ENCODE measurements around the gene PLLP. TPM values are rescaled to one million over a fixed set of nuclear protein-coding genes. Genes with fewer than 3 reads are reported as not detected.

Gene PLLP
- total RNA-seq, 1 donor from 2014 or later: 5.2 TPM

DNA sequence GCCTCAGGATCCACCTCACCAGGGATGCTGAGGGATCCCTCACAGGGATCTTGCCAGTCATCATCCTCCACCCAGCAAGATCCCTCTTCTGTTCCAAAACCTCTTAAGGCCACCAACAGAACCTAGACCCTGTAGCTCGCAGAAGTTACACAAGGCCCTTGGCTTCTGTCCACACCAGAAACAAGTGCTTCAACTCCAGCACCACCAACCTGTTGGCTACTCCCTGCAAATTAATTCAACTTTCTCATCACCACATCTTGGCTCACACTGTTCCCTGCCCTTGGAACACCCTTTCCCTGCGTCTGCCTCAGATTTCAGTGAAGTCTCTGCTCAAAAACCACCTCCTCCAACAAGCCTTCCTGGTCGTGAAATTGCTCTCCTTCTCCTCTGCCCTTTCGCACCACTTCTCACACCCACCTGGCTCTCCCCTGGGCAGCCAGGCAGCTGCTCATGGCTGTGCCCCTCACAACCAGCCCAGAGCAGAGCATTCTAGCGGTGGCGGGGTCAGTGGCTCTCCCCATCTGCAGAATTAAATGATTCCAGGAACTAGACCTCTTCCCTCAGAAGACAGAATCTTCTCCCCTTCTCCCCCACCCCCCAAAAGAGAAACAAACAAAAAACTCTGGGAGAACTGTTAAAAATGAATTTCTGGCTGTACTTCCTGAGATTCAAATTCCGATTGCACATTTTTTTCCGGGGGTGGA lies 1.8 kb downstream of the PLLP start:
- intact Hi-C loops (cut with micrococcal nuclease): no loop called here
- Histone ChIP-seq H3K27ac (replicated peaks) (peak overlapping the region; percentile 61), H3K9me3 (replicated peaks) (no peaks in the 10 kb centered on the region), H3K4me1 (peaks cover 14% of the 10 kb centered on the region), H3K4me3 (peak overlapping the region; percentile 75), H3K36me3 (no peaks in the 10 kb centered on the region), H3K27me3 (ENCODE audit: low read depth) (peaks cover 18% of the 10 kb centered on the region)
- TF ChIP-seq, protein P1, sequence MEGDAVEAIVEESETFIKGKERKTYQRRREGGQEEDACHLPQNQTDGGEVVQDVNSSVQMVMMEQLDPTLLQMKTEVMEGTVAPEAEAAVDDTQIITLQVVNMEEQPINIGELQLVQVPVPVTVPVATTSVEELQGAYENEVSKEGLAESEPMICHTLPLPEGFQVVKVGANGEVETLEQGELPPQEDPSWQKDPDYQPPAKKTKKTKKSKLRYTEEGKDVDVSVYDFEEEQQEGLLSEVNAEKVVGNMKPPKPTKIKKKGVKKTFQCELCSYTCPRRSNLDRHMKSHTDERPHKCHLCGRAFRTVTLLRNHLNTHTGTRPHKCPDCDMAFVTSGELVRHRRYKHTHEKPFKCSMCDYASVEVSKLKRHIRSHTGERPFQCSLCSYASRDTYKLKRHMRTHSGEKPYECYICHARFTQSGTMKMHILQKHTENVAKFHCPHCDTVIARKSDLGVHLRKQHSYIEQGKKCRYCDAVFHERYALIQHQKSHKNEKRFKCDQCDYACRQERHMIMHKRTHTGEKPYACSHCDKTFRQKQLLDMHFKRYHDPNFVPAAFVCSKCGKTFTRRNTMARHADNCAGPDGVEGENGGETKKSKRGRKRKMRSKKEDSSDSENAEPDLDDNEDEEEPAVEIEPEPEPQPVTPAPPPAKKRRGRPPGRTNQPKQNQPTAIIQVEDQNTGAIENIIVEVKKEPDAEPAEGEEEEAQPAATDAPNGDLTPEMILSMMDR (IDR thresholded peaks at IDR 0.05; ENCODE audit: borderline replicate concordance): no peak
- DNase-seq: no peak

DNA sequence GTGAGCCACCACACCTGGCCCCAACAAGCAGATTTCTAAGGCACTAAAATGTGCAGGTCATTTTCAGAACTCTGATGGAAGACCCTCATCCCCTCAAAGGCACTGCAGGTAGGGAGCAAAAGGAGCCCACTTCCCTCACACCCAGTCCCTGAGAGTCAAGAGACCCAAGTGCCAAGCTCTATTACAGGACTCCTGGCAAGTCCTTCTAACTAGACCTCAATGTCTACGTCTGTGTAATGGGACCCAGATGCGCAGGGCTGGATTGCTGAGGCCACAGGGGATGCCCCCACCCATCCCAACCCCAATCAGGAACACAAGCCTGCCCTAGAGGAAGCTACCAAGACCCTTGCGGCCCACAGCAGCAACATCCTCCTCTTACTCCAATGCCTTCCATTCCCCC lies 2.7 kb downstream of the PLLP start:
- Histone ChIP-seq H3K36me3 (no peaks in the 10 kb centered on the region), H3K9me3 (replicated peaks) (no peaks in the 10 kb centered on the region), H3K27ac (replicated peaks) (no peak overlapping the region), H3K4me1 (peaks cover 22% of the 10 kb centered on the region), H3K27me3 (ENCODE audit: low read depth) (peaks cover 18% of the 10 kb centered on the region), H3K4me3 (no peak overlapping the region)
- TF ChIP-seq, protein P1 (IDR thresholded peaks at IDR 0.05; ENCODE audit: borderline replicate concordance): no peak
- intact Hi-C loops (cut with micrococcal nuclease): no loop called here
- no peak for DNase-seq

DNA sequence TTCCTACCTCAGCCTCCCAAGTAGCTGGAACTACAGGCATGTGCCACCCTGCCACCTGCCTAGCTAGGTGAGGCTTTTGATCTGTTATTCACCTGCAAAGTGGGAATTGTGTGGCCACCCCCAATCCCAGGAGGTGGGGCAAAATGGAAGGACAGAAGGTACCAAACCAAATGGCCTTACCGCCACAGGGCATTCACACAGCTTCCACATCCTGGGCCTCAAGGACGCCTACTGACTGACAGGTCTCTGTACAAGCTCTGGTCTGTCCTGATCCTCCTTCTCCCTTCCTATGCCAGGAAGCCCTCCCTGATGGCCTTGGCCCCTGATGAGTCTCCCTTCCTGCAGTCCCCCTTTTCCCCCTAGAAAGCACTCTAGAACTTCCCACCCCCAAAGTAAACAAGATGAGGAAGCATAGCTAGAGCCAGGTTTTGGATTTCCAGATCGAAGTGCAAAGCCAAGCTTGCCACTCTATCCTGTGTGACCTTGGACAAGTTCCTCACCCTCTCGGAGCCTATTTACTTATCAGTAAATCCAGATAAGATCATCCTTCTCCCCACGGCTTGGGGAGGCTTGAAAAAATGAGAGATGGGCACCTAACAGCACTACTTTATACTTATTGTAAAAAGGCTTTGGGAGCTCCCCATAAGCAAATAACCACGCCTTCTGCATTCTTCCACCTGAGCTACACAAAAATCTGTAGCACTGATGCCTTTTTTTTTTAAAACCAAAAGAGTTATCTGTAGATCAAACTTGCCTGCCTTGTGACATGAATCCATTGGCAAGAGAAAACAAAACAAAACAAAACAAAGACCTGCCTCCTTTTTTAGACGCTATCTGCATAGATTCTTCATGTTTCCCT lies 4.5 kb downstream of the PLLP start:
- peaks cover 16% of the 10 kb centered on the region for H3K27me3 ChIP-seq (ENCODE audit: low read depth)
- H3K4me3 ChIP-seq: no peak overlapping the region
- intact Hi-C loops (cut with micrococcal nuclease): no loop called here
- H3K9me3 ChIP-seq (replicated peaks): no peaks in the 10 kb centered on the region
- no peak for DNase-seq
- peaks cover 28% of the 10 kb centered on the region for H3K4me1 ChIP-seq
- H3K36me3 ChIP-seq: no peaks in the 10 kb centered on the region
- H3K27ac ChIP-seq (replicated peaks): no peak overlapping the region
- TF ChIP-seq, protein P1 (IDR thresholded peaks at IDR 0.05; ENCODE audit: borderline replicate concordance): no peak

DNA sequence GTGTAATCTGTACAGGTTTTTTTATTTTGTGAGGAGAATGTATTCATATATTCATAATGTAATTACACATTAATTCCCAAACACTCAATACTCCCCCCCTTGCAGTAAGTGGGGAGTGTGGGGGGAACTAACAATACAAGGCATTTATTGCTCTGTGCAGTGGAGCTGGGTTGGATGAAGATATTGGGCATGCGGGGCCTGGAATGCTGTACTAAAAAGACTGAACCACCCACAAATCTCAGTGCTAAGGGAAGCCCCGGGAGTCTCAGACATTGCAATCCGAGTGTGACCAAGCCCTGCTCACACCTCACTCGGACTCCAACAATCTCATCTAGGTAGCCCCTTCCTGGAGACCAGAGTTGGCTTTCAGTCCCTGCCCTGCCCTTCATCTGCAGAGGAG lies 6.0 kb downstream of the PLLP start:
- Histone ChIP-seq H3K4me3 (no peak overlapping the region), H3K27me3 (ENCODE audit: low read depth) (peaks cover under 1% of the 10 kb centered on the region), H3K9me3 (replicated peaks) (no peaks in the 10 kb centered on the region), H3K36me3 (no peaks in the 10 kb centered on the region), H3K27ac (replicated peaks) (no peak overlapping the region), H3K4me1 (peaks cover 15% of the 10 kb centered on the region)
- DNase-seq: no peak
- intact Hi-C loops (cut with micrococcal nuclease): no loop called here
- TF ChIP-seq, protein P1 (IDR thresholded peaks at IDR 0.05; ENCODE audit: borderline replicate concordance): no peak

DNA sequence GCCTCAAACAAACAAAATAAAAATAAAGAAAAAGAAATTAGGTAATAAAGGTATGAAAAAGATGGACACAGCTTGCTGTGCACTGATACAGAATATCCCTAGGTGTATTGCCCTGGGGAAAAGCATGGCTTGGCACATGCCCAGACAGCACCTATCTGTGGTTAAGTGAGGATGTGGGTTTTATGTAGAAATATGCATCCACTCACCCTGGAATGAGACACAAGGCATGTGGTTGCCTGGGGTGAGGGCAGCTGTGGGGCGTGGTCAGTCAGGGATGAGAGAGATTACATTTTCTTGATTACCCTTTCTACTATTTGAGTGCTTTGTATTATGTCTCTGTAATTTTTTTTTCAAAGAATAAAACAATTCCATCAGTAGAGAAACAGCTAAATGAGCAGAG lies 6.9 kb downstream of the PLLP start:
- TF ChIP-seq, protein P1 (IDR thresholded peaks at IDR 0.05; ENCODE audit: borderline replicate concordance): no peak
- no peak overlapping the region for H3K27ac ChIP-seq (replicated peaks)
- H3K9me3 ChIP-seq (replicated peaks): no peaks in the 10 kb centered on the region
- H3K27me3 ChIP-seq (ENCODE audit: low read depth): no peaks in the 10 kb centered on the region
- no peaks in the 10 kb centered on the region for H3K36me3 ChIP-seq
- intact Hi-C loops (cut with micrococcal nuclease): no loop called here
- no peak overlapping the region for H3K4me3 ChIP-seq
- no peak for DNase-seq
- peaks cover 15% of the 10 kb centered on the region for H3K4me1 ChIP-seq

Measured in left ventricle myocardium inferior (tissue), 1 donor.